PC-9 (cell line): ENCODE measurements around the gene RTF1. TPM values are rescaled to one million over a fixed set of nuclear protein-coding genes. Genes with fewer than 3 reads are reported as not detected.

Source experiments
- BruUV-seq: library from RNA; stranded (reverse); fragments of 400-500 nt; replicated peaks from 2 replicates; lab custom pipeline; 2021; lab: Mats Ljungman, UMichigan
- CTCF ChIA-PET: fragments of 300-600 bp; sonication (Branson Sonifier 250); formaldehyde crosslinking; loops from one replicate; lab custom pipeline; 2022; ENCODE audit warnings: antibody characterized with exemption; lab: Charles Lee
- POLR2A ChIA-PET: fragments of 300-600 bp; sonication (Branson Sonifier 250); formaldehyde crosslinking; loops from one replicate; lab custom pipeline; 2022; ENCODE audit warnings: antibody characterized with exemption; ENCODE audit not compliant: unreplicated experiment; lab: Charles Lee
- DNase-seq, 2 experiments: peaks; one replicate each; pipeline versions ENCODE4 v3.0.0 to v3.0.0-alpha.2; 2015 to 2022; ENCODE audit warnings: mixed read lengths in 1 of 2
- H2AFZ ChIP-seq: fragments of 200-600 bp; sonication (generic); 2 replicates; pipeline ENCODE4 v1.8.1; 2017; ENCODE audit warnings: antibody characterized with exemption
- H3F3A ChIP-seq: fragments of 200-600 bp; sonication (generic); 2 replicates; pipeline ENCODE4 v1.8.1; 2017; ENCODE audit warnings: antibody characterized with exemption, mild to moderate bottlenecking, low read depth; ENCODE audit not compliant: insufficient read depth
- H3K27ac ChIP-seq: fragments of 200-600 bp; sonication (generic); 2 replicates; pipeline ENCODE4 v1.6.1; 2016; ENCODE audit warnings: mixed run types
- H3K27me3 ChIP-seq: fragments of 200-600 bp; sonication (generic); 2 replicates; pipeline ENCODE4 v1.6.1; 2016; ENCODE audit warnings: low read depth, mixed run types; ENCODE audit not compliant: insufficient read depth
- H3K36me3 ChIP-seq: fragments of 200-600 bp; sonication (generic); 2 replicates; pipeline ENCODE4 v1.6.1; 2016; ENCODE audit warnings: low read depth, mixed run types
- H3K4me1 ChIP-seq: fragments of 200-600 bp; sonication (generic); replicated peaks from 2 replicates; pipeline ENCODE4 v1.6.1; 2016; ENCODE audit warnings: mixed run types; ENCODE audit not compliant: insufficient read depth
- H3K4me2 ChIP-seq: fragments of 200-600 bp; sonication (generic); 2 replicates; pipeline ENCODE4 v1.6.1; 2017; ENCODE audit warnings: mixed run types
- H3K4me3 ChIP-seq: fragments of 200-600 bp; sonication (generic); 2 replicates; pipeline ENCODE4 v1.6.1; 2016; ENCODE audit warnings: mixed run types
- H3K79me2 ChIP-seq: fragments of 200-600 bp; sonication (generic); 2 replicates; pipeline ENCODE4 v1.6.1; 2017; ENCODE audit warnings: low read depth, mixed run types
- H3K9me2 ChIP-seq: fragments of 200-600 bp; sonication (generic); 2 replicates; pipeline ENCODE4 v1.8.1; 2017; ENCODE audit warnings: mild to moderate bottlenecking; ENCODE audit not compliant: insufficient read depth
- H3K9me3 ChIP-seq: fragments of 200-600 bp; sonication (generic); 2 replicates; pipeline ENCODE4 v1.8.1; 2016; ENCODE audit warnings: low read depth; ENCODE audit not compliant: insufficient read depth
- H4K20me1 ChIP-seq: fragments of 200-600 bp; sonication (generic); 2 replicates; pipeline ENCODE4 v1.8.1; 2017; ENCODE audit not compliant: insufficient read depth
- EZH2 ChIP-seq: fragments of 200-600 bp; sonication (generic); IDR thresholded peaks from 2 replicates; pipeline ENCODE4 v1.8.0; 2017; ENCODE audit warnings: antibody characterized with exemption, low read depth
- intact Hi-C: fragments of 100-400 bp; cut with micrococcal nuclease; formaldehyde crosslinking; loops from one replicate; pipeline ENCODE4 v1.10.0; 2022; ENCODE audit not compliant: unreplicated experiment
- total RNA-seq: library from RNA; stranded (reverse); gene quantifications from 2 replicates; pipeline ENCODE4 v1.2.3, GENCODE V29; 2021
- TF ChIP-seq, protein P1 (sequence below): fragments of 200-600 bp; sonication (generic); conservative IDR thresholded peaks from 2 replicates; pipeline ENCODE4 v1.6.1; 2017; ENCODE audit warnings: mixed run types, antibody characterized with exemption, mild to moderate bottlenecking, moderate library complexity

RTF1 gene
- total RNA-seq, 1 experiment from 2014 or later: 55.7 TPM

GRCh38 chr15:41510728-41511127, 93.8 kb downstream of the RTF1 start:
- BruUV-seq: no TSS peak
- Histone ChIP-seq H3F3A (no peaks in the 10 kb centered on the region), H3K9me2 (no peaks in the 10 kb centered on the region), H2AFZ (no peak overlapping the region), H3K4me1 (no peaks in the 10 kb centered on the region), H3K9me3 (no peaks in the 10 kb centered on the region), H3K27me3 (no peaks in the 10 kb centered on the region), H3K4me3 (no peak overlapping the region), H3K79me2 (no peaks in the 10 kb centered on the region), H3K36me3 (no peaks in the 10 kb centered on the region), H4K20me1 (no peaks in the 10 kb centered on the region), H3K27ac (no peak overlapping the region), H3K4me2 (no peak overlapping the region)
- no peak for DNase-seq
- TF ChIP-seq EZH2: no peak
- TF ChIP-seq, protein P1, sequence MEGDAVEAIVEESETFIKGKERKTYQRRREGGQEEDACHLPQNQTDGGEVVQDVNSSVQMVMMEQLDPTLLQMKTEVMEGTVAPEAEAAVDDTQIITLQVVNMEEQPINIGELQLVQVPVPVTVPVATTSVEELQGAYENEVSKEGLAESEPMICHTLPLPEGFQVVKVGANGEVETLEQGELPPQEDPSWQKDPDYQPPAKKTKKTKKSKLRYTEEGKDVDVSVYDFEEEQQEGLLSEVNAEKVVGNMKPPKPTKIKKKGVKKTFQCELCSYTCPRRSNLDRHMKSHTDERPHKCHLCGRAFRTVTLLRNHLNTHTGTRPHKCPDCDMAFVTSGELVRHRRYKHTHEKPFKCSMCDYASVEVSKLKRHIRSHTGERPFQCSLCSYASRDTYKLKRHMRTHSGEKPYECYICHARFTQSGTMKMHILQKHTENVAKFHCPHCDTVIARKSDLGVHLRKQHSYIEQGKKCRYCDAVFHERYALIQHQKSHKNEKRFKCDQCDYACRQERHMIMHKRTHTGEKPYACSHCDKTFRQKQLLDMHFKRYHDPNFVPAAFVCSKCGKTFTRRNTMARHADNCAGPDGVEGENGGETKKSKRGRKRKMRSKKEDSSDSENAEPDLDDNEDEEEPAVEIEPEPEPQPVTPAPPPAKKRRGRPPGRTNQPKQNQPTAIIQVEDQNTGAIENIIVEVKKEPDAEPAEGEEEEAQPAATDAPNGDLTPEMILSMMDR: no peak
- ChIA-PET POLR2A (interaction anchor here (0.6 kb wide), 1 partner anchor 69 kb away, joined by 7 read pairs; no protein-coding TSS in a partner anchor), CTCF (no interaction called here)
- intact Hi-C loops: no loop called here

GRCh38 chr15:41511331-41511898, 94.5 kb downstream of the RTF1 start:
- no peaks in the 10 kb centered on the region for H3K27me3 ChIP-seq
- H3K79me2 ChIP-seq: no peaks in the 10 kb centered on the region

GRCh38 chr15:41511899-41512369, 95.0 kb downstream of the RTF1 start:
- H3K9me3 ChIP-seq: no peaks in the 10 kb centered on the region
- no peak overlapping the region for H3K4me2 ChIP-seq
- H3K4me1 ChIP-seq: no peaks in the 10 kb centered on the region
- CTCF ChIA-PET: no interaction called here
- H3K9me2 ChIP-seq: no peaks in the 10 kb centered on the region
- no peaks in the 10 kb centered on the region for H3K36me3 ChIP-seq
- POLR2A ChIA-PET: no interaction called here
- H3K4me3 ChIP-seq: no peak overlapping the region
- no peaks in the 10 kb centered on the region for H3K27me3 ChIP-seq
- H3F3A ChIP-seq: no peaks in the 10 kb centered on the region
- DNase-seq: no peak
- no peak overlapping the region for H3K27ac ChIP-seq
- TF ChIP-seq, protein P1: no peak
- no peak for TF ChIP-seq EZH2
- no peaks in the 10 kb centered on the region for H4K20me1 ChIP-seq
- intact Hi-C loops: no loop called here
- no peak overlapping the region for H2AFZ ChIP-seq
- no peaks in the 10 kb centered on the region for H3K79me2 ChIP-seq
- no TSS peak for BruUV-seq

More at GRCh38 chr15:41511331-41511898, 94.5 kb downstream of the RTF1 start:
- TF ChIP-seq, protein P1: no peak
- TF ChIP-seq EZH2: no peak
- Histone ChIP-seq H3K9me3 (no peaks in the 10 kb centered on the region), H3F3A (no peaks in the 10 kb centered on the region), H2AFZ (no peak overlapping the region), H3K9me2 (no peaks in the 10 kb centered on the region), H3K4me2 (no peak overlapping the region), H3K36me3 (no peaks in the 10 kb centered on the region), H4K20me1 (no peaks in the 10 kb centered on the region), H3K27ac (no peak overlapping the region), H3K4me1 (no peaks in the 10 kb centered on the region), H3K4me3 (no peak overlapping the region)
- POLR2A ChIA-PET: interaction anchor here (0.6 kb wide), 1 partner anchor 68 kb away, joined by 7 read pairs; no protein-coding TSS in a partner anchor
- CTCF ChIA-PET: no interaction called here
- DNase-seq: no peak
- BruUV-seq: no TSS peak
- intact Hi-C loops: no loop called here
